Suprapubic skin (tissue), 4 donors: ENCODE data around the gene PDGFC. TPM values are rescaled to one million over a fixed set of nuclear protein-coding genes. Genes with fewer than 3 reads are reported as not detected.

Experiments used
- DNase-seq, 2 donors: peaks; one replicate each; pipeline ENCODE4 v3.0.0-alpha.2; 2019; ENCODE audit warnings: low spot score in 2 of 2
- H3K27ac ChIP-seq: fragments of 200-600 bp; sonication (generic); one replicate; pipeline ENCODE4 v1.5.1; 2019
- H3K27me3 ChIP-seq: fragments of 200-600 bp; sonication (generic); one replicate; pipeline ENCODE4 v1.5.1; 2019
- H3K36me3 ChIP-seq: fragments of 200-600 bp; sonication (generic); one replicate; pipeline ENCODE4 v1.5.1; 2019
- H3K4me1 ChIP-seq: fragments of 200-600 bp; sonication (generic); one replicate; pipeline ENCODE4 v1.5.1; 2019
- H3K4me3 ChIP-seq: fragments of 200-600 bp; sonication (generic); one replicate; pipeline ENCODE4 v1.5.1; 2019; ENCODE audit warnings: mild to moderate bottlenecking
- H3K9me3 ChIP-seq: fragments of 200-600 bp; sonication (generic); one replicate; pipeline ENCODE4 v1.5.1; 2019
- CTCF ChIP-seq, 2 donors: fragments of 200-600 bp in 1 of 2; fragments of 450-650 bp in 1 of 2; sonication (generic) in 1 of 2; IDR thresholded peaks; one replicate each; pipeline ENCODE4 v1.5.1; 2016 to 2019; ENCODE audit warnings: antibody characterized with exemption in 2 of 2, mild to moderate bottlenecking in 1 of 2, moderate library complexity in 1 of 2
- EP300 ChIP-seq: sonication (generic); formaldehyde crosslinking; IDR thresholded peaks from one replicate; pipeline ENCODE4 v1.6.1; 2017; ENCODE audit warnings: antibody characterized with exemption
- POLR2A ChIP-seq, 2 donors: fragments of 450-650 bp; IDR thresholded peaks; one replicate each; pipeline ENCODE4 v1.6.1; 2017; ENCODE audit warnings: antibody characterized with exemption in 2 of 2, mild to moderate bottlenecking in 2 of 2, moderate library complexity in 2 of 2
- POLR2AphosphoS5 ChIP-seq, 3 donors: sonication (generic); formaldehyde crosslinking; IDR thresholded peaks; one replicate each; pipeline ENCODE4 v1.6.1; 2017; ENCODE audit warnings: antibody characterized with exemption in 3 of 3
- WGBS: methylation state at CpG from one replicate; pipeline ENCODE4 v1.1.5; 2018; 5-methylcytosine and 5-hydroxymethylcytosine counted together
- total RNA-seq, 4 donors: library from RNA; depleted of rRNA; stranded (reverse); fragments of >200 nt; gene quantifications; one replicate each; pipeline ENCODE4 v1.1.0, GENCODE V29; 2016

The PDGFC gene
- total RNA-seq, 4 donors from 2014 or later: 12.0 to 26.4 (median 22.4) TPM

DNA sequence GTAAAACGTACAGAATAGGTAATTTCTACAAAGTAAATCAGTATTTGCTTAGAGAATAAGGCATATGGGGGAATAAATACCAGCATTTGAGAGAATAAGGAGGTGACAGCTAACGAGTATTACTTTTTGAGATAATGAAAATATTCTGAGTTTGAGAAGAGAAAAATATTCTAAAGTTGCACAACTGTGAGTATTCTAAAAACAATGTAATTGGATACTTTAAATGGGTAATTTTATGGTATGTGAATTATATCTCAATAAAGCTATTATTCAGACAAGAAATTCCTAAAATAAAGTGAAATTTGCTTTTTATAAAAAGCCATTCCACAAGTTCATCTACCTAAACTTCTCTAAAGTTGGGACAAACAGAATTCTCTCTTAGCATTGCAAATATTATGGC, 62.6 kb downstream of the PDGFC start:
- H3K27ac ChIP-seq: no peak overlapping the region
- H3K9me3 ChIP-seq: no peaks in the 10 kb centered on the region
- no peak for DNase-seq
- H3K27me3 ChIP-seq: no peaks in the 10 kb centered on the region
- H3K36me3 ChIP-seq: no peaks in the 10 kb centered on the region
- TF ChIP-seq EP300 (no peak), POLR2AphosphoS5 (IDR thresholded peaks at IDR 0.05) (no peak), POLR2A (IDR thresholded peaks at IDR 0.05) (no peak), CTCF (IDR thresholded peaks at IDR 0.05) (no peak)
- 74% methylated on average over 2 of the region's 2 CpGs for WGBS
- H3K4me1 ChIP-seq: no peaks in the 10 kb centered on the region
- no peak overlapping the region for H3K4me3 ChIP-seq

GRCh38 chr4:156906325-156906724, 65.3 kb downstream of the PDGFC start:
- no peaks in the 10 kb centered on the region for H3K36me3 ChIP-seq
- no peak overlapping the region for H3K4me3 ChIP-seq
- H3K27ac ChIP-seq: no peak overlapping the region
- no peaks in the 10 kb centered on the region for H3K27me3 ChIP-seq
- no peaks in the 10 kb centered on the region for H3K9me3 ChIP-seq
- H3K4me1 ChIP-seq: peaks cover 15% of the 10 kb centered on the region
- WGBS: 21% methylated on average over 2 of the region's 2 CpGs
- no peak for TF ChIP-seq CTCF (IDR thresholded peaks at IDR 0.05)
- TF ChIP-seq EP300: no peak
- TF ChIP-seq POLR2A (IDR thresholded peaks at IDR 0.05): no peak
- no peak for TF ChIP-seq POLR2AphosphoS5 (IDR thresholded peaks at IDR 0.05)
- DNase-seq: no peak

DNA sequence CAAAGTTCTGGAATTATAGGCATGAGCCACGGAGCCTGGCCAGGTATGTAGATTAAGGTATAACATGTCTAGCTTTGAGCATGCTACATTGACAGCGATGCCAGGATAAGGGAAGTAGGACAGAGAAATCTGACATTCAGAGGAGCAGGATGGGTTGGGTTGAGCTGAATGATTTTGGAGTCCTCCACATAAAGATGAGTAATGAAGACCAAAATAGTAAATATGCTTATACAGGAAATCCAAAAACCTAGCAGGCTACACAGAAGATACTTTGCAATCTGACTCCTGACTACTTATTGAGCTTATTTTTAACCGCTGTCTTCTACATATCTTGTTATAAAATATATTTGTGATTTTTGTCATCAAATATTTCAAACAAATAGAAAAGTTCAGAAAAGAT, 69.7 kb downstream of the PDGFC start:
- 57% methylated on average over 3 of the region's 3 CpGs for WGBS
- no peak for DNase-seq
- H3K36me3 ChIP-seq: no peaks in the 10 kb centered on the region
- peaks cover 15% of the 10 kb centered on the region for H3K4me1 ChIP-seq
- H3K27ac ChIP-seq: no peak overlapping the region
- H3K9me3 ChIP-seq: no peaks in the 10 kb centered on the region
- no peak overlapping the region for H3K4me3 ChIP-seq
- no peaks in the 10 kb centered on the region for H3K27me3 ChIP-seq
- no peak for TF ChIP-seq EP300
- no peak for TF ChIP-seq POLR2A (IDR thresholded peaks at IDR 0.05)
- TF ChIP-seq POLR2AphosphoS5 (IDR thresholded peaks at IDR 0.05): no peak
- no peak for TF ChIP-seq CTCF (IDR thresholded peaks at IDR 0.05)

DNA sequence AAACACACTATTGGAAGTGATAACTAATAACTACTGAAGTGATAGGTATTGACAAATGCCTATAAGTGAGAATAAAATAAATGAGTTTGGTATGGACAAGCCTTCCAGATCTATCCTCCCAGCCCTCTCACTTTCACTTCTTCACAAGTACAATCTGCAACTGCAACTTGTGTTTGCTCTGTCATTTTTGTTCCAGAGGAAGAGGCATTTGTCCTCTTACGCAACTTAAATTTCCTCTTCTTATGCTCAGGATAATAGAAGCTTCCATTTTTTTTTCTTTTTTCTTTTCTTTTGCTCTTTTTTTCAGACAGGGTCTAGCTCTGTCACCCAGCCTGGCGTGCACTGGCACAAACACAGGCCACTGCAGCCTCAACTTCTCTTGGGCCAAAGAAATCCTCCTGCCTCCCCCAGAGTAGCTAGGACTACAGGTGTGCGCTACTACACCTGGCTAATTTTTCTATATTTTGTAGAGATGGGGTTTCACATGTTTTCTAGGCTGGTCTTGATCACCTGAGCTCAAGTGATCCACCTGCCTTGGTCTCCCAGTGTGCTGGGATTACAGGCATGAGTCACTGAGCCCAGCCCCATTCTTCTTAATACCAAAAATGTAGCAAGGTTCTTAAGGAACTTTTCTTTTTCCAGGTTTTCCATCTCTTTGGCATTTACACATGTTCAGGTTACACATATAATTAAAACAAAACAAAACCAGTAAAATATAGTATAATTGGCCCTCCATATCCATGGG, 73.1 kb downstream of the PDGFC start:
- Histone ChIP-seq H3K27ac (no peak overlapping the region), H3K9me3 (no peaks in the 10 kb centered on the region), H3K27me3 (no peaks in the 10 kb centered on the region), H3K4me3 (no peak overlapping the region), H3K4me1 (peaks cover 15% of the 10 kb centered on the region), H3K36me3 (no peaks in the 10 kb centered on the region)
- DNase-seq: no peak
- TF ChIP-seq POLR2A (IDR thresholded peaks at IDR 0.05) (no peak), EP300 (no peak), CTCF (IDR thresholded peaks at IDR 0.05) (no peak), POLR2AphosphoS5 (IDR thresholded peaks at IDR 0.05) (no peak)
- 59% methylated on average over 3 of the region's 3 CpGs for WGBS

GRCh38 chr4:156896527-156896926, 75.1 kb downstream of the PDGFC start:
- no peaks in the 10 kb centered on the region for H3K9me3 ChIP-seq
- DNase-seq: no peak
- WGBS: 75% methylated on average over 1 of the region's 1 CpG

More at GRCh38 chr4:156896527-156896926, 75.1 kb downstream of the PDGFC start:
- no peaks in the 10 kb centered on the region for H3K27me3 ChIP-seq
- H3K4me3 ChIP-seq: no peak overlapping the region
- TF ChIP-seq EP300 (no peak), POLR2AphosphoS5 (IDR thresholded peaks at IDR 0.05) (no peak), POLR2A (IDR thresholded peaks at IDR 0.05) (no peak), CTCF (IDR thresholded peaks at IDR 0.05) (no peak)
- H3K27ac ChIP-seq: no peak overlapping the region
- H3K4me1 ChIP-seq: peaks cover 4% of the 10 kb centered on the region
- H3K36me3 ChIP-seq: no peaks in the 10 kb centered on the region
